Sigmoid colon (tissue), 7 donors: Measurements from ENCODE around the gene CCDC85C. TPM values are rescaled to one million over a fixed set of nuclear protein-coding genes. Genes with fewer than 3 reads are reported as not detected.

ENCODE experiments used
- DNase-seq: peaks from one replicate; pipeline ENCODE4 v3.0.0-alpha.2; 2019
- H3K27ac ChIP-seq, 4 donors: fragments of 200-600 bp; sonication (generic); one replicate each; pipeline ENCODE4 v1.5.1; 2016 to 2019; ENCODE audit warnings: mild to moderate bottlenecking in 1 of 4
- H3K27me3 ChIP-seq, 3 donors: fragments of 200-600 bp; sonication (generic); one replicate each; pipeline ENCODE4 v1.5.1; 2019; ENCODE audit warnings: mild to moderate bottlenecking in 1 of 3
- H3K36me3 ChIP-seq, 4 donors: fragments of 200-600 bp; sonication (generic); one replicate each; pipeline ENCODE4 v1.5.1; 2016 to 2019
- H3K4me1 ChIP-seq, 4 donors: fragments of 200-600 bp; sonication (generic); one replicate each; pipeline ENCODE4 v1.5.1; 2017 to 2019
- H3K4me3 ChIP-seq, 4 donors: fragments of 200-600 bp; sonication (generic); one replicate each; pipeline ENCODE4 v1.5.1; 2017 to 2019; ENCODE audit warnings: mild to moderate bottlenecking in 2 of 4, moderate library complexity in 1 of 4
- H3K9me3 ChIP-seq, 4 donors: fragments of 200-600 bp in 3 of 4; sonication (generic) in 3 of 4; one replicate each; pipeline versions ENCODE4 v1.5.1 to v1.6.1; 2013 to 2019
- EP300 ChIP-seq, 4 donors: sonication (generic); formaldehyde crosslinking; IDR thresholded peaks; one replicate each; pipeline ENCODE4 v1.6.1; 2017; ENCODE audit warnings: antibody characterized with exemption in 4 of 4
- POLR2A ChIP-seq, 2 donors: fragments of 450-650 bp; IDR thresholded peaks; one replicate each; pipeline ENCODE4 v1.6.1; 2016; ENCODE audit warnings: antibody characterized with exemption in 2 of 2, mild to moderate bottlenecking in 2 of 2, moderate library complexity in 2 of 2
- POLR2AphosphoS5 ChIP-seq, 4 donors: sonication (generic); formaldehyde crosslinking; IDR thresholded peaks; one replicate each; pipeline ENCODE4 v1.6.1; 2017; ENCODE audit warnings: antibody characterized with exemption in 4 of 4
- WGBS, 2 donors: extraction: QIAGEN DNeasy Blood & Tissue Kit; methylation state at CpG; one replicate each; pipeline ENCODE4 v1.1.7; 2013; 5-methylcytosine and 5-hydroxymethylcytosine counted together
- intact Hi-C: fragments of 100-400 bp; cut with DNase I; formaldehyde crosslinking; loops from one replicate; pipeline ENCODE4 v1.15.1; 2023
- polyA plus RNA-seq, 3 donors: library from polyadenylated mRNA; stranded (reverse); fragments of 200-250 nt; gene quantifications; one replicate each; pipeline ENCODE4 v1.2.3, GENCODE V29; 2013
- total RNA-seq, 4 donors: library from RNA; depleted of rRNA; stranded (reverse); fragments of >200 nt; gene quantifications; one replicate each; pipeline ENCODE4 v1.1.0, GENCODE V29; 2016
- TF ChIP-seq, protein P1 (sequence below), 4 experiments: fragments of 450-650 bp in 3 of 4; fragments of 200-600 bp in 1 of 4; IDR thresholded peaks; one replicate each; pipeline ENCODE4 v1.5.1; 2016 to 2019; ENCODE audit warnings: antibody characterized with exemption in 4 of 4, mild to moderate bottlenecking in 3 of 4, moderate library complexity in 2 of 4
- donor health status: healthy with polysubstance abuse.
- donor health status: Bipolar disorder and iron deficiency.
- donor health status: healthy.

Gene CCDC85C
- total and polyA plus RNA-seq, 7 donors, result 11.4 to 79.0 (median 28.1) TPM

DNA sequence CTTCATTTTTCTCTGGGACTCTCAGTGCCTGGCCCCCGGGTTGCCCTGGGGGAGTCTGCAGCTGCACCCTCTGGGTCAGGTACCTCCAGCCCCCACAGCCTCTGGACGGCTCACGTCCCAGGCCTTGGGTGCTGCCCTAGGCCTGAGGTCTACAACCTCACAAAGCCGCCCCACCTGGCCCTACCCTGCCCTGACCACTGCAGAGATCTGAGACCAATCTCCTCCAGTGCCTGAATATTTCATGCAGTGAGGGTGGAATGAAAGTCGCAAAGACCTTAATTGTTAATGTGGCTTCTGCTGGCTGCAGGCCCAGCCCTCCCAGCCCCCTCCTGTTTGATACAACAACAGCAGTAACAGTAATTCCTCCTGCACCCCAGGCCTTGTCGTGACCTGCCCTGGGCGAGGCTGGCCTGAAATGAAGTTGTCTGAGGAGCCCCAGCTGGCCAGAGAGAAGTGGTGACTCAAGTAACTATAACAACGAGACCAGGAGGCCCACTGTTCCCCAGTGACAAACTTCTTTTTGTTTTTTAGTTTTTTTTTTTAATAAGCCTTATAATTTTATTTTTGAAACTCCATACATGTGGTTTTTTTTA lies 8.8 kb upstream of the CCDC85C start:
- no peak overlapping the region for H3K4me3 ChIP-seq
- H3K27ac ChIP-seq, result no peak overlapping the region
- H3K9me3 ChIP-seq, result no peaks in the 10 kb centered on the region
- DNase-seq, result no peak
- peaks cover 0 to 6% (median 3%) of the 10 kb centered on the region in 4 donors for H3K4me1 ChIP-seq
- H3K27me3 ChIP-seq, result no peaks in the 10 kb centered on the region
- no peaks in the 10 kb centered on the region for H3K36me3 ChIP-seq
- WGBS, 2 donors, result 71 to 76% methylated on average over 8 of the region's 8 CpGs
- intact Hi-C loops, result no loop called here
- no peak for TF ChIP-seq POLR2A (IDR thresholded peaks at IDR 0.05)
- no peak for TF ChIP-seq EP300 (IDR thresholded peaks at IDR 0.05)
- TF ChIP-seq, protein P1, sequence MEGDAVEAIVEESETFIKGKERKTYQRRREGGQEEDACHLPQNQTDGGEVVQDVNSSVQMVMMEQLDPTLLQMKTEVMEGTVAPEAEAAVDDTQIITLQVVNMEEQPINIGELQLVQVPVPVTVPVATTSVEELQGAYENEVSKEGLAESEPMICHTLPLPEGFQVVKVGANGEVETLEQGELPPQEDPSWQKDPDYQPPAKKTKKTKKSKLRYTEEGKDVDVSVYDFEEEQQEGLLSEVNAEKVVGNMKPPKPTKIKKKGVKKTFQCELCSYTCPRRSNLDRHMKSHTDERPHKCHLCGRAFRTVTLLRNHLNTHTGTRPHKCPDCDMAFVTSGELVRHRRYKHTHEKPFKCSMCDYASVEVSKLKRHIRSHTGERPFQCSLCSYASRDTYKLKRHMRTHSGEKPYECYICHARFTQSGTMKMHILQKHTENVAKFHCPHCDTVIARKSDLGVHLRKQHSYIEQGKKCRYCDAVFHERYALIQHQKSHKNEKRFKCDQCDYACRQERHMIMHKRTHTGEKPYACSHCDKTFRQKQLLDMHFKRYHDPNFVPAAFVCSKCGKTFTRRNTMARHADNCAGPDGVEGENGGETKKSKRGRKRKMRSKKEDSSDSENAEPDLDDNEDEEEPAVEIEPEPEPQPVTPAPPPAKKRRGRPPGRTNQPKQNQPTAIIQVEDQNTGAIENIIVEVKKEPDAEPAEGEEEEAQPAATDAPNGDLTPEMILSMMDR (IDR thresholded peaks at IDR 0.05), result no peak
- TF ChIP-seq POLR2AphosphoS5 (IDR thresholded peaks at IDR 0.05), result no peak

DNA sequence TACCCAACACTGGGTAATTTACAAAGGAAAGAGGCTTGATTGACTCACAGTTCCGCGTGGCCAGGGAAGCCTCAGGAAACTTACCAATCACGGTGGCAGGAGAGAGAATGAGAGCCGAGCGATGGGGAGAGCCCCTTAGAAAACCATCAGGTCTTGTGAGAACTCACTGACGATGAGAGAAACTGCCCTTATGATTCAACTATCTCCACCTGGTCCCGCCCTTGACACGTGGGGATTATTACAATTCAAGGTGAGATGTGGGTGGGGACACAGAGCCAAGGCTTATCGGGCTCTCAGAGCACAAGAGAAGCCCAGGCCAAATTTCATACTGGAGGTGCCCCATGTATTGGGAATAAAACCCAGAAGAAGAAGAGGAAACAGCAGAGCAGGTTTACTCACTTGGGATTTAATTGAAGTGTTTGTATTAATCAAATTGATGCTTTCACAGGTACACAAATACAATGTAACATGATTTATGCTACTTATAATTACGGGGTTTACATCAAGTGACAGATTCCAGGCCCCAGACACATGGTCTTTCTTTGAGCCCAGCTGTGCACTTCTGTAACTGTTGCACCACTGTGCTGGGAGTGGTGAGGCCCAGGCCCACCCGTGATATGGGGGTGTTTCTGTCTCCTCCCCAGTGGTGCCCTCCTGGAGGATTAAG lies 8.2 kb upstream of the CCDC85C start:
- TF ChIP-seq POLR2AphosphoS5 (IDR thresholded peaks at IDR 0.05) (no peak), POLR2A (IDR thresholded peaks at IDR 0.05) (no peak), EP300 (IDR thresholded peaks at IDR 0.05) (no peak)
- TF ChIP-seq, protein P1 (IDR thresholded peaks at IDR 0.05), result no peak
- no peak overlapping the region for H3K27ac ChIP-seq

DNA sequence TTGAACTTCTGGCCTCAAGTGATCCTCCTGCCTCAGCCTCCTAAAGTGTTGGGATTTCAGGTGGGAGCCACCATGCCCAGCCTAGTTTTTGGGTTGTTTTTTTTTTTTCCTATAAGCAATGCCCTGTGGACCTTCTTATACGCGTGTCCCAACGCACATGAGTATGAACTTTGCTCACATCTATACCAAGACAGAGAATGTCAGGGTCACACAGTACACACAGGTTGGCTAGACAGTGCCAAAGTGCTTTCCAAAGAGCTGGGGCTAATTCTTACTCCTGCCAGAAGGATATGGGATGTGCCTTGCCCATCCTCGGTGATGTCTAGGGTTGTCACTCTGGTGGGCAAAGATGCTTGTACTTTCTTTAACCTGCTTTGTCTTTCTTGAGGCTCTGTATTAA lies 7.6 kb upstream of the CCDC85C start:
- Histone ChIP-seq H3K9me3 (no peaks in the 10 kb centered on the region), H3K4me3 (no peak overlapping the region), H3K4me1 (peaks cover 0 to 6% (median 3%) of the 10 kb centered on the region in 4 donors), H3K27me3 (no peaks in the 10 kb centered on the region), H3K36me3 (no peaks in the 10 kb centered on the region), H3K27ac (no peak overlapping the region)
- 55 to 94% methylated on average over 4 of the region's 4 CpGs for WGBS, 2 donors
- intact Hi-C loops, result no loop called here
- TF ChIP-seq POLR2A (IDR thresholded peaks at IDR 0.05), result no peak
- TF ChIP-seq POLR2AphosphoS5 (IDR thresholded peaks at IDR 0.05), result no peak
- TF ChIP-seq EP300 (IDR thresholded peaks at IDR 0.05), result no peak
- TF ChIP-seq, protein P1 (IDR thresholded peaks at IDR 0.05), result no peak
- DNase-seq, result no peak

More for the DNA sequence above, 8.2 kb upstream of the CCDC85C start:
- Histone ChIP-seq H3K4me3 (no peak overlapping the region), H3K9me3 (no peaks in the 10 kb centered on the region), H3K27me3 (no peaks in the 10 kb centered on the region), H3K4me1 (peaks cover 0 to 6% (median 3%) of the 10 kb centered on the region in 4 donors), H3K36me3 (no peaks in the 10 kb centered on the region)
- no peak for DNase-seq
- intact Hi-C loops, result no loop called here
- WGBS, 2 donors, result 31 to 63% methylated on average over 11 of the region's 11 CpGs

DNA sequence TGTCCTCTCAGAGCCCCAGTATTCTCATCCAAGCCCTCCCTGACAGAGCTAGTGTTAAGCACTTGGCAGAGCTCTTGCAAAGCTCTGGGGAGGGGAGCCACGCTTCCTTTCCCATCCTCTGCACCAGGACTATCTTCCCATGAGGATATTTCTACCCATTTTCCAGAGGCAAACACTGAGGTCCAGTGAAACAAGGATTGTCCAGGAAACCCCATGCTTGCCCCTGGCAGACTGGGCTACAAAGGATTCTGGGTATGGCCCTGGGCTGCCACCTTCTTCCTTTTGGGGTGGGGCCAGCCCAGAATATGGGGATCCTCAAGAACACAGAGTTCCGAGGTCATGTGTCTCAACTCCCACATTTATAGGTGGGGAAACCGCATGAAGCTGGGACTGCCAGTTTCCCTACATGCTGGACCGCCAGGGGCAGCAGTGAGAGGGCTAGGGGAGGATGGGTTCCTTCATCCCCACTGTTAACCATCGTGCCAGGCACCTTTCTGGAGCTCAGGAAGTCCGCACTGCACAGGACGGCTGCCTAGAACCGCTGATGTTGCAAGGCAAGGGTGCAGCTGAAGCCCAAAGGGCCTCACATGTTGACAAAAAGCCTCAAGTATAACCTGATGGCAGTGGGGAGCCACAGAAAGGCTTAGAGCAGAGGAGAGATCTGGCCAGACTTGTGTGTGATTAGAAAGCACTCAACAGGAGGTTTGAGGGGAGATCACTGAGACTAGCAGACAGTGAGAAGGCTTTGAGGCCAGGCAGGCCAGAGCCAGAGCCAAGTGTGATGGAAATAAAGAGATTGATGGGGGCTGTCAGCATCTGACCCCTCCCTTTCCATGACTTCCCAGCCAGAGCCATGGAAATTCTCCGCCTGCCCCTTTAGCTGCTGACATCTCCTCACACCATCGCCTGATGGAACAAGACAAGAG lies 5.5 kb upstream of the CCDC85C start:
- Histone ChIP-seq H3K36me3 (no peaks in the 10 kb centered on the region), H3K4me1 (peaks cover 0 to 21% (median 11%) of the 10 kb centered on the region in 4 donors), H3K4me3 (no peak overlapping the region), H3K27ac (no peak overlapping the region), H3K27me3 (no peaks in the 10 kb centered on the region), H3K9me3 (no peaks in the 10 kb centered on the region)
- WGBS, 2 donors, result 57 to 81% methylated on average over 10 of the region's 10 CpGs
- no peak for TF ChIP-seq POLR2A (IDR thresholded peaks at IDR 0.05)
- TF ChIP-seq, protein P1 (IDR thresholded peaks at IDR 0.05), result peak in 2 of 4 experiments; percentile 10 to 39
- intact Hi-C loops, result no loop called here
- no peak for DNase-seq
